ENCODE data around the gene CHAC2. TPM values are rescaled to one million over a fixed set of nuclear protein-coding genes. Genes with fewer than 3 reads are reported as not detected.

CHAC2 gene
- total and polyA plus RNA-seq, 2 donors (not counting 1 experiment from before 2014, with no cell fraction given), result 1.7 to 3.3 TPM

- Histone ChIP-seq H3K27ac (ENCODE audit: insufficient read depth, low read length) (no peak overlapping the region), H3K4me2 (ENCODE audit: extremely low read depth, insufficient read depth, low read length) (no peak overlapping the region), H3K36me3 (ENCODE audit: control insufficient read depth, insufficient read depth, low read length) (peaks cover 3% of the 10 kb centered on the region), H3K9me3 (ENCODE audit: control insufficient read depth, insufficient read depth, low read depth, low read length) (no peaks in the 10 kb centered on the region), H2AFZ (ENCODE audit: low read length) (no peak overlapping the region), H3K4me1 (ENCODE audit: control insufficient read depth, extremely low read depth, insufficient read depth, low read length) (no peaks in the 10 kb centered on the region), H3K79me2 (ENCODE audit: control insufficient read depth, insufficient read depth, low read length) (peaks cover 31% of the 10 kb centered on the region), H3K9ac (ENCODE audit: insufficient read depth, low read length) (no peak overlapping the region), H3K27me3 (ENCODE audit: control insufficient read depth, insufficient read depth, low read length) (no peaks in the 10 kb centered on the region), H4K20me1 (ENCODE audit: control insufficient read depth, extremely low read depth, insufficient read depth, low read length) (no peaks in the 10 kb centered on the region), H3K4me3 (replicated peaks in 1 of 4; ENCODE audit: control extremely low read depth in 1 of 4, insufficient read depth in 1 of 4, low read depth in 3 of 4, low read length in 4 of 4) (no peak overlapping the region)
- no peak for TF ChIP-seq CTCF (conservative IDR thresholded peaks at IDR 0.05 in 1 of 2, IDR thresholded peaks at IDR 0.05 in 1 of 2; ENCODE audit: low read depth in 1 of 2, low read length in 2 of 2)
- no peak for TF ChIP-seq EZH2 (IDR thresholded peaks at IDR 0.05; ENCODE audit: low read length, missing control alignments)
- DNase-seq (ENCODE audit: low read depth in 2 of 2), result no peak
Measured at GRCh38 chr2:53778536-53779162, 11.0 kb downstream of the CHAC2 start.

- H3K36me3 ChIP-seq (ENCODE audit: control insufficient read depth, insufficient read depth, low read length), result peaks cover 3% of the 10 kb centered on the region
- H3K9ac ChIP-seq (ENCODE audit: insufficient read depth, low read length), result no peak overlapping the region
- no peaks in the 10 kb centered on the region for H3K4me1 ChIP-seq (ENCODE audit: control insufficient read depth, extremely low read depth, insufficient read depth, low read length)
- H3K9me3 ChIP-seq (ENCODE audit: control insufficient read depth, insufficient read depth, low read depth, low read length), result no peaks in the 10 kb centered on the region
- TF ChIP-seq EZH2 (IDR thresholded peaks at IDR 0.05; ENCODE audit: low read length, missing control alignments), result no peak
- no peak for TF ChIP-seq CTCF (conservative IDR thresholded peaks at IDR 0.05 in 1 of 2, IDR thresholded peaks at IDR 0.05 in 1 of 2; ENCODE audit: low read depth in 1 of 2, low read length in 2 of 2)
- no peak overlapping the region for H3K27ac ChIP-seq (ENCODE audit: insufficient read depth, low read length)
- no peak for DNase-seq (ENCODE audit: low read depth in 2 of 2)
- peaks cover 45% of the 10 kb centered on the region for H3K79me2 ChIP-seq (ENCODE audit: control insufficient read depth, insufficient read depth, low read length)
- H3K27me3 ChIP-seq (ENCODE audit: control insufficient read depth, insufficient read depth, low read length), result no peaks in the 10 kb centered on the region
- no peak overlapping the region for H3K4me2 ChIP-seq (ENCODE audit: extremely low read depth, insufficient read depth, low read length)
- no peak overlapping the region for H3K4me3 ChIP-seq (replicated peaks in 1 of 4; ENCODE audit: control extremely low read depth in 1 of 4, insufficient read depth in 1 of 4, low read depth in 3 of 4, low read length in 4 of 4)
- no peaks in the 10 kb centered on the region for H4K20me1 ChIP-seq (ENCODE audit: control insufficient read depth, extremely low read depth, insufficient read depth, low read length)
- H2AFZ ChIP-seq (ENCODE audit: low read length), result no peak overlapping the region
Measured at GRCh38 chr2:53780056-53780455, 12.5 kb downstream of the CHAC2 start.

GRCh38 chr2:53782676-53783075 is 15.1 kb downstream of the CHAC2 start:
- Histone ChIP-seq H3K27me3 (ENCODE audit: control insufficient read depth, insufficient read depth, low read length) (no peaks in the 10 kb centered on the region), H3K36me3 (ENCODE audit: control insufficient read depth, insufficient read depth, low read length) (peaks cover 3% of the 10 kb centered on the region), H3K4me3 (replicated peaks in 1 of 4; ENCODE audit: control extremely low read depth in 1 of 4, insufficient read depth in 1 of 4, low read depth in 3 of 4, low read length in 4 of 4) (no peak overlapping the region), H4K20me1 (ENCODE audit: control insufficient read depth, extremely low read depth, insufficient read depth, low read length) (no peaks in the 10 kb centered on the region), H3K9ac (ENCODE audit: insufficient read depth, low read length) (no peak overlapping the region), H2AFZ (ENCODE audit: low read length) (no peak overlapping the region), H3K4me1 (ENCODE audit: control insufficient read depth, extremely low read depth, insufficient read depth, low read length) (no peaks in the 10 kb centered on the region), H3K9me3 (ENCODE audit: control insufficient read depth, insufficient read depth, low read depth, low read length) (no peaks in the 10 kb centered on the region), H3K4me2 (ENCODE audit: extremely low read depth, insufficient read depth, low read length) (peak overlapping the region; percentile 17), H3K79me2 (ENCODE audit: control insufficient read depth, insufficient read depth, low read length) (peaks cover 61% of the 10 kb centered on the region), H3K27ac (ENCODE audit: insufficient read depth, low read length) (no peak overlapping the region)
- TF ChIP-seq EZH2 (IDR thresholded peaks at IDR 0.05; ENCODE audit: low read length, missing control alignments) (no peak), CTCF (conservative IDR thresholded peaks at IDR 0.05 in 1 of 2, IDR thresholded peaks at IDR 0.05 in 1 of 2; ENCODE audit: low read depth in 1 of 2, low read length in 2 of 2) (no peak)
- DNase-seq (ENCODE audit: low read depth in 2 of 2), result no peak

All from fibroblast of lung (primary cell).